HCT116 (cell line): ENCODE data around the gene FRMPD3. TPM values are rescaled to one million over a fixed set of nuclear protein-coding genes. Genes with fewer than 3 reads are reported as not detected.

Experiments
- ATAC-seq: fragments of 200-7000 bp; cut with Tn5 transposase; 2 replicates; pipeline ENCODE4 v1.9.1; 2020; ENCODE audit warnings: mild to moderate bottlenecking, moderate library complexity
- BruUV-seq: library from RNA; stranded (reverse); fragments of 400-500 nt; replicated peaks from 2 replicates; lab custom pipeline; 2021; lab: Mats Ljungman, UMichigan
- CTCF ChIA-PET: fragments of 300-600 bp; sonication (Branson Sonifier 250); formaldehyde crosslinking; loops from one replicate; lab custom pipeline; 2021; ENCODE audit warnings: antibody characterized with exemption; lab: Charles Lee
- POLR2A ChIA-PET: fragments of 300-600, 350-600 bp; sonication (Branson Sonifier 250); formaldehyde crosslinking; loops from one replicate; lab custom pipeline; 2021; ENCODE audit warnings: antibody characterized with exemption; lab: Charles Lee
- RAD21 ChIA-PET, 2 experiments: fragments of 300-600 bp; sonication (Branson Sonifier 250); formaldehyde crosslinking; loops; one replicate each; lab custom pipeline; 2023; ENCODE audit warnings: low total read pairs in 2 of 2; ENCODE audit not compliant: uncharacterized antibody in 2 of 2, unreplicated experiment in 2 of 2, low non-redundant PET in 1 of 2; lab: Charles Lee
- DNase-seq: peaks from one replicate; pipeline ENCODE4 v3.0.0-alpha.2; 2010; ENCODE audit warnings: low read depth, low spot score
- H2AFZ ChIP-seq: fragments of 200-600 bp; shearing (Covaris generic), sonication (generic); 2 replicates; pipeline ENCODE4 v1.6.1; 2017; ENCODE audit warnings: low read depth, mixed run types, mixed read lengths, antibody characterized with exemption, low read length; ENCODE audit not compliant: poor library complexity, severe bottlenecking
- H3K27ac ChIP-seq: 2 replicates; pipeline ENCODE4 v1.5.1; 2012; ENCODE audit warnings: low read depth, low read length
- H3K27me3 ChIP-seq: fragments of 200-600 bp; sonication (generic); 2 replicates; pipeline ENCODE4 v1.6.1; 2016; ENCODE audit warnings: mixed run types, low read length, mixed read lengths; ENCODE audit not compliant: insufficient read depth
- H3K36me3 ChIP-seq, 2 experiments: fragments of 200-500 bp in 1 of 2; fragments of 200-600 bp in 1 of 2; sonication (Bioruptor generic) in 1 of 2; sonication (generic) in 1 of 2; 2 replicates each; pipeline versions ENCODE4 v1.5.1 to v1.6.1; 2014 to 2016; ENCODE audit warnings: low read length in 2 of 2, inconsistent platforms in 1 of 2, mixed read lengths in 1 of 2, mixed run types in 1 of 2; ENCODE audit not compliant: insufficient read depth in 2 of 2, control insufficient read depth in 1 of 2
- H3K4me1 ChIP-seq, 2 experiments: fragments of 200-600 bp in 1 of 2; sonication (generic) in 1 of 2; 2 replicates each; pipeline versions ENCODE4 v1.5.1 to v1.6.1; 2012 to 2017; ENCODE audit warnings: low read length in 2 of 2, inconsistent platforms in 1 of 2, mild to moderate bottlenecking in 1 of 2, mixed read lengths in 1 of 2, mixed run types in 1 of 2, moderate library complexity in 1 of 2; ENCODE audit not compliant: insufficient read depth in 2 of 2, control insufficient read depth in 1 of 2
- H3K4me2 ChIP-seq: fragments of 200-600 bp; sonication (generic); 2 replicates; pipeline ENCODE4 v1.6.1; 2017; ENCODE audit warnings: mixed run types, low read length, mixed read lengths
- H3K4me3 ChIP-seq, 2 experiments: fragments of 200-600 bp in 1 of 2; sonication (generic) in 1 of 2; replicated peaks in 1 of 2; 2 replicates each; pipeline ENCODE4 v1.5.1; 2011 to 2016; ENCODE audit warnings: low read length in 2 of 2, control low read depth in 1 of 2, low read depth in 1 of 2, mild to moderate bottlenecking in 1 of 2, mixed read lengths in 1 of 2, mixed run types in 1 of 2
- H3K79me2 ChIP-seq: fragments of 200-600 bp; sonication (generic); 2 replicates; pipeline ENCODE4 v1.6.1; 2017; ENCODE audit warnings: mild to moderate bottlenecking, mixed run types, low read length, moderate library complexity, mixed read lengths; ENCODE audit not compliant: insufficient read depth
- H3K9ac ChIP-seq: fragments of 200-600 bp; sonication (generic); 2 replicates; pipeline ENCODE4 v1.6.1; 2016; ENCODE audit warnings: low read length, mixed read lengths
- H3K9me2 ChIP-seq: fragments of 200-600 bp; sonication (generic), shearing (Covaris generic); 2 replicates; pipeline ENCODE4 v1.6.1; 2017; ENCODE audit warnings: mixed run types, mild to moderate bottlenecking, moderate library complexity; ENCODE audit not compliant: insufficient read depth
- H3K9me3 ChIP-seq, 2 experiments: fragments of 200-500 bp in 1 of 2; fragments of 200-600 bp in 1 of 2; sonication (Bioruptor generic) in 1 of 2; sonication (generic) in 1 of 2; 2 replicates each; pipeline ENCODE4 v1.6.1; 2014 to 2017; ENCODE audit warnings: low read length in 2 of 2, mixed read lengths in 2 of 2, inconsistent platforms in 1 of 2, low read depth in 1 of 2, mild to moderate bottlenecking in 1 of 2, mixed run types in 1 of 2, moderate library complexity in 1 of 2; ENCODE audit not compliant: control insufficient read depth in 1 of 2, insufficient read depth in 1 of 2
- H4K20me1 ChIP-seq: fragments of 200-600 bp; sonication (generic), shearing (Covaris generic); 2 replicates; pipeline ENCODE4 v1.6.1; 2017; ENCODE audit warnings: mixed run types, mild to moderate bottlenecking, moderate library complexity; ENCODE audit not compliant: insufficient read depth
- ATF3 ChIP-seq: IDR thresholded peaks from 2 replicates; pipeline ENCODE4 v1.6.1; 2012
- CBX3 ChIP-seq: IDR thresholded peaks from 2 replicates; pipeline ENCODE4 v1.6.1; 2012; ENCODE audit warnings: low read depth
- CEBPB ChIP-seq: IDR thresholded peaks from 2 replicates; pipeline ENCODE4 v1.6.1; 2012; ENCODE audit warnings: low read depth
- CTCF ChIP-seq, 3 experiments: fragments of 200-600 bp in 1 of 3; sonication (generic) in 1 of 3; IDR thresholded peaks in 2 of 3; conservative IDR thresholded peaks in 1 of 3; 2 replicates each; pipeline ENCODE4 v1.5.1; 2012 to 2017; ENCODE audit warnings: low read depth in 2 of 3, low read length in 2 of 3, antibody characterized with exemption in 1 of 3, borderline replicate concordance in 1 of 3, control low read depth in 1 of 3, mild to moderate bottlenecking in 1 of 3, mixed read lengths in 1 of 3, mixed run types in 1 of 3, moderate library complexity in 1 of 3; ENCODE audit not compliant: insufficient read depth in 1 of 3
- EGR1 ChIP-seq: IDR thresholded peaks from 2 replicates; pipeline ENCODE4 v1.6.1; 2012; ENCODE audit warnings: low read depth
- EZH2 ChIP-seq: fragments of 200-600 bp; sonication (generic); IDR thresholded peaks from 2 replicates; pipeline ENCODE4 v1.6.1; 2017; ENCODE audit warnings: antibody characterized with exemption, mixed run types
- EZH2phosphoT487 ChIP-seq: fragments of 200-600 bp; IDR thresholded peaks from 2 replicates; pipeline ENCODE4 v1.6.1; 2018; ENCODE audit warnings: antibody characterized with exemption, borderline replicate concordance
- JUND ChIP-seq: IDR thresholded peaks from 2 replicates; pipeline ENCODE4 v1.6.1; 2012
- MAX ChIP-seq: IDR thresholded peaks from 2 replicates; pipeline ENCODE4 v1.6.1; 2012
- POLR2A ChIP-seq: IDR thresholded peaks from 2 replicates; pipeline ENCODE4 v1.7.0; 2011; ENCODE audit warnings: borderline replicate concordance; ENCODE audit not compliant: insufficient read depth, insufficient read length; ENCODE audit errors: extremely low read depth
- POLR2AphosphoS5 ChIP-seq: IDR thresholded peaks from 2 replicates; pipeline ENCODE4 v1.6.1; 2011; ENCODE audit warnings: mild to moderate bottlenecking, low read depth, low read length, moderate library complexity
- REST ChIP-seq: IDR thresholded peaks from 2 replicates; pipeline ENCODE4 v1.6.1; 2012; ENCODE audit warnings: low read depth
- SIN3A ChIP-seq: IDR thresholded peaks from 2 replicates; pipeline ENCODE4 v1.6.1; 2012; ENCODE audit warnings: low read depth
- SP1 ChIP-seq: IDR thresholded peaks from 2 replicates; pipeline ENCODE4 v1.6.1; 2012; ENCODE audit warnings: low read depth
- SRF ChIP-seq: IDR thresholded peaks from 2 replicates; pipeline ENCODE4 v1.6.1; 2012; ENCODE audit warnings: low read depth
- TCF7L2 ChIP-seq: IDR thresholded peaks from 2 replicates; pipeline ENCODE4 v1.7.0; 2011; ENCODE audit warnings: borderline replicate concordance, inconsistent platforms; ENCODE audit not compliant: insufficient read depth, insufficient read length; ENCODE audit errors: extremely low read depth
- YY1 ChIP-seq: IDR thresholded peaks from 2 replicates; pipeline ENCODE4 v1.6.1; 2011; ENCODE audit warnings: low read length, low read depth, moderate library complexity, mild to moderate bottlenecking; ENCODE audit not compliant: insufficient replicate concordance; ENCODE audit errors: extremely low read depth
- ZBTB33 ChIP-seq: IDR thresholded peaks from 2 replicates; pipeline ENCODE4 v1.6.1; 2011; ENCODE audit warnings: mild to moderate bottlenecking, low read length, moderate library complexity; ENCODE audit not compliant: insufficient replicate concordance; ENCODE audit errors: extremely low read depth
- intact Hi-C: fragments of 100-400 bp; cut with micrococcal nuclease; formaldehyde crosslinking; loops from 2 replicates; pipeline ENCODE4 v1.10.0; 2022
- total RNA-seq: library from RNA; stranded (reverse); gene quantifications from one replicate; pipeline ENCODE4 v1.2.1, GENCODE V29; 2021; ENCODE audit not compliant: unreplicated experiment

The FRMPD3 gene
- total RNA-seq, 1 experiment from 2014 or later = 0.42 TPM

- intact Hi-C loops = no loop called here
- Histone ChIP-seq H3K4me3 (no peak overlapping the region), H3K27me3 (no peaks in the 10 kb centered on the region), H3K36me3 (no peaks in the 10 kb centered on the region), H3K27ac (no peak overlapping the region), H4K20me1 (no peaks in the 10 kb centered on the region), H3K9me3 (no peaks in the 10 kb centered on the region), H3K9me2 (no peaks in the 10 kb centered on the region), H3K4me1 (peaks cover 3 to 6% of the 10 kb centered on the region in 2 experiments; a peak in 2 of 4 replicates), H3K4me2 (no peak overlapping the region)
- POLR2A ChIA-PET = no interaction called here
- RAD21 ChIA-PET = no interaction called here
- no peak for DNase-seq
- TF ChIP-seq POLR2AphosphoS5 (no peak), JUND (no peak), SRF (no peak), ATF3 (no peak), SP1 (no peak), TCF7L2 (no peak), EZH2phosphoT487 (no peak), EGR1 (no peak), CBX3 (no peak), CTCF (IDR thresholded peaks at IDR 0.05 in 2 of 3, conservative IDR thresholded peaks at IDR 0.05 in 1 of 3; ENCODE audit: borderline replicate concordance in 1 of 3, insufficient read depth in 1 of 3, low read depth in 2 of 3, low read length in 2 of 3) (no peak), YY1 (no peak), REST (no peak), ZBTB33 (no peak), POLR2A (no peak), SIN3A (no peak), MAX (no peak), CEBPB (no peak), EZH2 (no peak)
- TF ChIP-seq, all 23 proteins: peak for 0
- CTCF ChIA-PET = no interaction called here
- no peak overlapping the region for H2AFZ ChIP-seq
- no peak overlapping the region for H3K9ac ChIP-seq
- BruUV-seq = no TSS peak
- H3K79me2 ChIP-seq = no peaks in the 10 kb centered on the region
- no peak for ATAC-seq
Measured at GRCh38 chrX:107440187-107440586, 9.3 kb upstream of the FRMPD3 start.
